ENCODE data around the gene CACTIN.
"Not testable (repeated sequence)": the region's sequence is repeated elsewhere in the genome, so short reads cannot be mapped to it uniquely, and the experiment has no call there.

CACTIN gene

DNA sequence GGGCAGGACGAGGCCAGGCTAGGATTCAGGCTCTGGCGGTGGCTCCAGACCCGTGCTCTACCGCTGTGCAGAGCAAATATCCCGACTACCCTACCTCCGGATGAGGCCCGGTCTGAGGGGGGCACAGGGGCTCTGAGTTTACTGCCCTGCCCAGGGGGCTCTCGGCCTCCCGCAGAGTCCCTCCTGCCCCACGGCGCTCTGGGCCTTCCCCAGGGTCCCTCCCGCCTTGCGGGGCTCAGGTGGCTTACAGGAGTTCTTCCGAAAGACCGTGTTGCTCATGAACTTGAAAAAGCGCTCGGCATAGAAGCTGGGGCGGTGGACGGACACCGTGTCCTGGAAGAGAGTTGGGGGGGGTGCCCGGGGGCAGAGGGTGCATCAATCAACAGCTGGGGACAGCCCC is 19.1 kb upstream of the CACTIN start:
- DNase-seq: no peak

DNA sequence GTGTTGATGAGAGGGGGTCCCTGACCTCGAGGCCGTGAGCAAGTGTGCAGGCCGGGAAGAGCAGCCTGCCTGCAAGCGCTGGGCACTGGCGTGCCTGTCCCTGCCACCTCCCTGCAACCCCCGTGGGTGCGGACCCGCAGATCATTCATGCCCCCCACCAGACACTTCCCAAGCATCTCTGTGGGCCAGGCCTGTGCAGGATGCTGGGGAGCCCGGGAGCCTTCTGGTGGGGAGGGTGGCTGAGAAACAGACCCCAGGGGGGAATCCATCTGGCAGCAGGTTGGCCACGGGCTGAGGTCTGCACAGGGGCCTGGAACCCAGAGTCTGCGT is 18.4 kb upstream of the CACTIN start:
- no peak for DNase-seq

DNA sequence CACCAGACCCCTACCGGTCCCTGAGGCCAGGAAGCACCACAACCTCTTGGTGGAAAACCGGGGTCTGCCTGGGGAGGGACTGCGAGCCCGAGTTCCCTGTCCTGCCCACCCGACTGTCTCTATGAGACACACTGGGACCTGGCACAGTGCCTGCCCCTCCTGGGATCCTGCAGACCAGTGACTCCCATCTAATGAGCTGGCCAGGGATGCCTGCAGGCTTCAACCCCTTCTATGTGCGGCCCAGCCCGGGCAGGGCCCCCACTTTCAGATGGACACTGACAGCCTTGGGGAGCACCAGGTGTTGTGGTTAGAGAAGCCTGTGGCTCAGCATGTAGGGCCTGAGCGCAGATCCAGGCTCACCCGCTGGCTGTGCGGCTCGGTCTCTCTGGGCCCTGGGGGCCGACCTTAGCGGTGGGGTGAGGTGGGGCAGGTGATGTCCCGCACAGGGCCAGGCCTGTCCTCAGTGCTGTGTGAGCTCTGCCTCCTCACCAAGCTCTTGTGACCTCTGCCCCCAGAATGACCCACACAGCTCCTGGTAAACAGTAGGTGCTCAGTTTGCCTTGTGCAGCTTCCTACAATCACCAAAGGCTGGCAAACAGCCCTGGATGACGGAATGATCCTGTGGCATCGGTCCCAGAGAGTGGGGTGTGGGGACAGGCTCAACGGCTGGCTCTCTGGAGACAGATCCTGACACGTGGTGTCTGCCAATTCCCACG is 17.9 kb upstream of the CACTIN start:
- DNase-seq: no peak

DNA sequence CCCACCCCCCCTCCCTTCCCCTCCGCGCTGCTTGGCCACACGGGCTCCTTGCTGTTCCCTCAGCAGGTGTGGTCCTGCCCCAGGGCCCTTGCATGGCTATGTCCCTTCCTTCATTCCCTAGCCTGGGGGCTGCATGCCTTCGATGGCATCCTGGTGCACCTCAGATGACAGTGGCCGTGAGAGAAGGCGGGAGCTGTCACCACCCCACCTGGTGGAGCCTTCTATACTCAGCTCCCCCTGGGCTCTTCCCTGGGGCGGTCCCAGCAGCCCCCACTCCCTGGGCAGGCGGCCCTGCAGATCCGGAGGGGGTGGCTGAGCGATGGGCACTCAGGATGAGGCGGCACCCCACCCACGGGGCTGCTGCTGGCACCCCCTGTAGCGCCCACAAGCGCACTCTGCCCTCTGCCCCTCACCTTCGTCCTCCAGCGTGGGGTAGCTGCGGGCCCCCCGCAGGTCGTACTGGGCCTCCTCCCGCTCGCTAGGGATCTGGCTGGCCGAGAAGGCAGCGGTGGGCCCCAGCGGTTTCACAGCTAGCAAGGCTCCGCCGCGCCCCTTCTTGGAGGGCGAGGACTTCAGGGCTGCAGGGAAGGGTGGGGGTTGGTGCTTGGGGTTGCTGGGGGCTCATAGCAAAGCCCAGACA is 17.2 kb upstream of the CACTIN start:
- no peak for DNase-seq

DNA sequence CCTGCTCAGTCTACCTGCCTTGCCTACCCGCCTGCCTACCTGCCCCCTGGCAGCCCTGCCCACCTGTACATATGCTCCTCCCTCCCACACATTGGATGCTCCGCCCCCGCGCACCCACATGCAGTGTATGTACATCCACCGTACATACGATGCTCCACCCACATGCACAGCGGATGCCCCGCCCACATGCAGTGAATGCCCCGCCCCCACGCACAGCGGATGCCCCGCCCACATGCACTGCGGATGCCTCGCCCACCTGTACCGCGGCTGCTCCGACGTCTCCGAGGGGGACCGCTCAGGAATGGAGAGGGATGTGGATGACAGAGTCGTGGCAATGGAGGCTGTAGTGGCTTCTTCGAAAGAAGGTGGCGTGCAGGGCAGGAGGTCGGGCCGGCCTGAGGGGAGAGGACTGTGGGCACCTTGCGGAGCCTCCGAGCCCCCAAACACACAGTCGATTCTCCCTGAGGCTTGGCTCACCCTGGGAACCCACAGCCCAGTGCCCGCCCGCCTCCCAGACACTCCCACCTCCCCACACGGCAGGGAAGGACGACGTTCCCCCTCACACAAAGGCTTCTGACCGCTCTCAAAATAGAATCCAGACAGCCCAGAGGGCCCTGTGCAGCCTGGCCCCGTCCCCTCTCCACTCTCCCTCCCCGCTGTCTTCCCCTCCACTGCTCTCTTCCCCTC is 16.5 kb upstream of the CACTIN start:
- DNase-seq: peak; percentile 22

DNA sequence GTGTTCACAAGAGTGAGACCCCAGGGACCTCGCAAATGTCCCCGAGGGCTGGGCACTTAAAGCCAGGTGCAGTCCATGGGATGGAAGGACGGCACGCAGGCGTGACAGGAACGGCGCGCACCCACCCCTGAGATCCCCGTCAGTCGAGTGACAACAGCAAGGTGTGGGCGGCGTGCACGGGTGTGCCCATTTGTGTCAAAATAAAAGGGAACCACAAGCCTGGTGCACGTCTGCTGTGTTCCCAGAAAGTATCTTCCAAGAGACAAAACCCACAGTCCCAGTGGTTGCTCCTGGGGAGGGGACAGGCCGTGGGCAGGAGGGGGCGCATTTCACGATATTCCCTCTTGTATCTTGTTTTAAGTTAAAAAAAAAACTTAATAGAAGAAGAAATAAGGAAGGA is 15.7 kb upstream of the CACTIN start:
- no peak for DNase-seq

DNA sequence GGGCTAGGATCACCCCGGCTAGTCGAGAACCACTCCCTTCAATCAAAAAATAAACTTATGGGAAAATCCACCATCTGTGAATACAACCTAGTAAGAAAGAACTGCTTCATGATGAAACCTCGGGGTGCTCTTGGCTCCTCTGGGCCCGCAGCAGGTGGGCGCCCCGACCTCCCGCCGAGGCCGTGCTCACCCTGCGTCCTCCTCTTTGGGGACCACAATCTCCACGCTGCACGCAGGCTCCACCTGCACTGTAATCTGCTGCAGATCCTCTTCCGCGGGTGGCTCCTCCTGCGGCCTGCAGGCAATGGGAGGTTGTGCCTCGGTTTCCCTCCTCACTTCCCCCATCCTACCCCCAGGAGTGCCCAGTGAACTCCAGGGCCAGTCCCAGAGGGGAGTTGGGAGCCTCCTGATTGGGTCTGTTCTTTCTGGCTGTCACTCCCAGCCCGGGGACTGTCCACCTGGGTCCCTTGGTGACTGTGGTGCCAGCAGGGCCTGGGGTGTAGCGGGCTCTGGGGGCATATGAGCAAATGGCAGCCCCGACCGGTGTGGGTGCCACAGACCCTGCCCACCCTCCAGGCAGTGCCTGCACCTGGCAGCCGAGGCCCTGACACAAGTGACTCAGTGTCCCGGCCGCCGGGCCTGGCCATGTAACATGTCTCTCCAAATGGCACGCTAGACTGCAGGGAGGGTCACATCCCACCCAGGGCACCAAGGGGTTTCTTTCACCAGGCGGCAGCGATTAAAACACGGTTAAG is 15.1 kb upstream of the CACTIN start:
- no peak for DNase-seq

DNA sequence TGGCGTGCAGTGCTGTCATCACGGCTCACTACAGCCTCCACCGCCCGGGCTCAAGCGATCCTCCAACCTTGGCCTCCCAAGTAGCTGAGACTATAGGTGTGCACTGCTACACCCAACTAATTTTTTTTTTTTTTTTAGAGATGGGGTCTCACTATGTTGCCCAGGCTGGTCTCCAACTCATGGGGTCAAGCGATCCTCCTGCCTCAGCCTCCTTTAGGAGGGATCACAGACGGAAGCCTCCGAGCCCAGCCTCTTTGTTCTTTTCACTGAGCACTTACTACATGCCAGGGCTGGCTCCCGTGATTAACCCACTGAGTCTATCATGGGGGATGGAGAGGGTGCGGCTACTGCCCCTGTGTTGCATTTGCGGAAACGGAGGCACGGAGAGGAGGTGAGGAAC is 12.9 kb upstream of the CACTIN start:
- no peak for DNase-seq

DNA sequence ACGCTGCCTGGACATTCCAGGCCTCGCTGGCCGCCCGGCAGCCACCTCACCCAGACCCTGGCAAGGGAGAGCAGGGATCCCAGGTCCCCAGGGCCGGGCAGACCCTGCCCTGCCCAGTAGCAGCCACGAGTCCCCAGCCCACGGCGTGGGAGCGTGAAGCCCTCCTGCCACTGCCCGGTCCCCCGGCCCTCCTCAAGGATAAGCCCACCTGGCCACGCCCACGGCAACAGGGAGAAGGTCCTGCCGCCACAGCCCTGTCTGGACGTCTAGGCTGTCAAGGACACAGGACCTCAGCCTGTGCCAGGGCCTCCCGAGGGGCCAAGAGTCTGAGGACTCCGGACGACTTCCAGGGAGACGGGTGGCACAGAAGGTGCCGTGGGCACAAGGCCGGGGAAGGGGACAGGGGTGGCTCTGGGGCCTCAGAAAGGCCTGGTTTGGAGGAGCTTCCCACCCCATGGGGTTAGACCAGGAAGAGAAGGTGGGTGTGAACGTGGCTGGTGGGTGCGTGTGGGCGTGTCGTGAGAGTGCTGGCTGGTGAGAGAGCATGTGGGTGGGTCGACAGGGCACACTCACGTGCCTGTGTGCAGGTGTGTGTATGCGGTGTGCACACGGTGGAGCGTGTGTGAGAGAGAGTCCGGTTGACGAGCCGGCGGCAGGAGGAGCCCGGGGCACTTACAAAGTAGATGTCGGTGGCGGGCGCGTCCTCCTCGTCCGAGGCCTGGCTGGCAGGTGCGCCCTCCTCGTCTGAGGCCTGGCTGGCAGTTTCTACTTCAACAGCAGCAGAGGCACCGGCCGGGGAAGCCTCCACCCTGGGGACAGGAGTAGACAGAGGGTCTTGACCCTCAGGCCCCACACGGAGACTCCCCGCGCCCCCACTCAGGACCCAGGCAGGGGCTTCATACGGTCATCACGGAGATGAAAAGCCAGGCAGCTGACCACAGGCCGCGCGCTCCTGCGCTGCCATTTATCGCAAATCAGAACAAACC is 11.9 kb upstream of the CACTIN start:
- no peak for DNase-seq

DNA sequence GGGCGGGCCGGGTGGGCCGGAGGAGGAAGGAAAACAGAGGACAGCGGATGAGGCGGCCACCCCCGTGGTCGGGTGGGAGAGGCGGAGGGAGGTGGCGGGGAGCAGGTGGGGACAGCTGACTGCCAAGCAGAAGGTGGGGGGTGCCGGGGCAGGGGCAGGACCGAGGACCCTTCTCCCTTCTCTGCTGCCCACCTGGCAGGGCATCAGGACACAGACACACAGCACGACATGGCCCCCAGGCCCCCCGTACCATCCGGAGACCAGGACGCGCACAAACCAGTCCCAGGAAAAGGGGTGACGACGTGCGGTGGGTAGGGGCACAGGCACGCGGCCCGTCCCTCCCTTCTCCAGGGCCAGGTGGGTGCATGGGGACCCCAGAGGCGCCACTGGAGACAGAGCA is 11.0 kb upstream of the CACTIN start:
- DNase-seq: no peak

DNA sequence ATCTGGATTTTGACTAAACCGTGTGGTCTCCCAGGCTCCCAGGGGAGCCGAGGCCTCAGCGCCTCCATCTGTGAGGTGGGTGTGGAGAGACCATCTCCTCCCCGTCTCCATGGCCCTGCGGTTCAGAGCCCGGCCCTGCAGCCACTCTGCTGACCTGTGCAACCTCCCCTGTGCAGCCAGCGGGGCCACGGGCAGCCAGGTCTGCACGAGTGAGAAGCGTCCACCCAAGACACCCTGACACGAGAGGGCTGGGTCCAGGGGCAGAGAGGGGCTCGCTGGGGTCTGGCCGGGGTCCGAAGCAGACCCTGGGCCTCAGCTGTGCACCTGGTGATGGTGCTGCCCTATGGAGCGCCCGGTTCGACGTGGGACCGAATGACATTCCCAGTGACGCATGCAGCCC is 10.4 kb upstream of the CACTIN start:
- DNase-seq: no peak

DNA sequence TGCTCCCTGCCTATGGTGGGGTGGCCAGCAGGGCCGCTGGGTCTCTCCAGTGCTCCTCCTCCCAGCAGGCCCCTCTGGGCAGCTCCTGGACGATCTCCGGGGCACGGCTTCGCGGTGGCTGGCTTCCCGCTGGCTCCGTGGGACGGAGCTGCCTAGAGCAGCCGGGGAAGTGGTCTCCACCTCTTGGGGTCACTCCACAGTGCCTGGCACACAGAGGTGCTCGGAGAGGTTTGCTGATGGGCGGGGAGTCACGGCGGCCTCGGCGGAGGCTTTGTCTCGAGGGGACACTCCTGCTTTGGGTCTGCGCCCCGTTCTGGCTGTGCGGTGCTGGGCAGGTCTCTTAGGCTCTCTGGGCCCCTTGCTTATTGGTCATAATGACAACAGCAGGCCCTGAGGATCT is 9.9 kb upstream of the CACTIN start:
- DNase-seq: no peak

DNA sequence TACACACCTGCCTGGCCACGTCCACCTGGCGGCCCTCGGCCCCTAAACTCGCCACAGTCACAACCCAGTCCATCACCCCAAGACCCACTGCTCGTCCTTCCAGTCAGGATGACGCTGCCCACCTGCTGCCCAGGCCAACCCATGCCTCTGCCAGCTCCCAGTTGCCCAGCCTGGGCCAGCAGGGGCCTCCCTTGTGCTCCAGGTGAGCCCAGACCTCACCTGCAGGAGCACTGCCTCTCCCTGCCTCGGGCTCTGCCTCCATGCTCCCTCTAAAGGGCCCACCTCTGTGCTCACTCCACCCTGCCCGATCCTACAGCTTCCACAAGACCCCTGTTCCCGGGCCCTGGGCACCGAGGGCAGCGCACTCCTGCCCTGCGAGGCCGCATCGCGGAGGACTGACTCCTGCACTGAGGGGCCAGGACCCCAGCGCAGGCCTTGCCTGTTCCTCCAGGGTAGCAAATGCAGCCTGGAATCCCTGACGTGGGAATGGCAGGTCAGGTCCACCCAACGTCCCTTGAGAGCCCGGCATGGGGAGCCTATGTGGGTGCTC is 8.0 kb upstream of the CACTIN start:
- DNase-seq: no peak

DNA sequence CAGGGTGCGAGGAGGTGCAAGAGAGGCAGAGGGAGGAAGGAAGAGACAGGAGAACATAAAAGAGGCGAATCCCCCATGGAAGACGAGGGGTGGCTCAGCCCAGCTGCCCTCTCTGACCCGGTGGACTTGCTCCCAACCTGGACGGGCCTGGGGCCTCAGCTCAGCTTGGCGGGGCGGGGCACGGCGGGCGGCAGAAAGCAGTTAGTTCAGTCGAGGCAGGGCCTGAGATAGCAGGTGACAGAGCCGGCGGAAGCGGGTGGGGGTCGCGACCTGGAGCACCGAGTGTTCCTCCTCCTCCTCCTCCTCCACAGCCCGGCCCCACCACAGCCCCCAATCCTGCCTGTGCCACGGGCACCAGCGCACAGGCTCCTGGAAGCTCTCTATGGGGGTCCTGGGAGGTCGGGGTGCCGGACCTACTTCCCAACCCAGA is 7.0 kb upstream of the CACTIN start:
- no peak for DNase-seq

DNA sequence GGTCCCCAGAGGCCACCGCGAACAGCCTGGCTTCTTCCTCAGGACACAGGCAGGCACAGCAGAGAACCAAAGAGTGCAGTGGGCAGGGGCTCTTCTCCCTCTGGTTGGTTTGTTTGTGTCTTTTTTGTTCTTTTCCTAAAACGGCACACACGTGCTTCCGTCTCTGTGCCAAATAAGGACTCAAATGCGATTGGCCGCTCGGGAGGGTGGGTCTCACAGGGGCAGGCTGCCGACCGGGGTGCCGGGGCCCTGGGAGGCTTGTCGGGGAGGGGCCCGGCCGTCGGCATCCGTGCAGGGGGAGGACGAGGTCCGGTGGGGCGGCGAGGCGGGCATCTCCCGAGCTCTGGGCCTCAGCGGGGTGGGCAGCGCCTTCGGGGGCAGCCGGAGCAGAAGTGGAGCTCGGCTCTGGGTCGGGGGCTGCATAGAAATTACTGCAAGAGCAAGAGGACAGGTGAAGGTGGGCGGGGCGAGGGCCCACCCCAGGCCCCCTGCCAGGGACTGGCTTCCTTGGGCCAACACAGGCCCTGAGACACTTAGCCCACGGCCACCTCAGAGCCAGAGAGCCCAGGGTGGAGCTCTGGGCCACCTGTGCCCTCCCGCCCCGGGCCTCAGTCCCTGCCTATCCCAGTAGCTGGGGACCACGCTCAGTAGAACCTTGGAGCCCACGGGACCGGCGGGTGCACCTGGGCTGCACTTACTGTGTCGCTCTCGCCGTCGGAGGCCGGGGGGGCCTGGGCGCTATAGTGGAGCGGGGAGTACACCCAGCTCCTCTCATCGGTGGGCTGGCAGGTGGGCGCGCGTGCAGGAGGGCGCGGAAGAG is 6.4 kb upstream of the CACTIN start:
- DNase-seq: no peak

DNA sequence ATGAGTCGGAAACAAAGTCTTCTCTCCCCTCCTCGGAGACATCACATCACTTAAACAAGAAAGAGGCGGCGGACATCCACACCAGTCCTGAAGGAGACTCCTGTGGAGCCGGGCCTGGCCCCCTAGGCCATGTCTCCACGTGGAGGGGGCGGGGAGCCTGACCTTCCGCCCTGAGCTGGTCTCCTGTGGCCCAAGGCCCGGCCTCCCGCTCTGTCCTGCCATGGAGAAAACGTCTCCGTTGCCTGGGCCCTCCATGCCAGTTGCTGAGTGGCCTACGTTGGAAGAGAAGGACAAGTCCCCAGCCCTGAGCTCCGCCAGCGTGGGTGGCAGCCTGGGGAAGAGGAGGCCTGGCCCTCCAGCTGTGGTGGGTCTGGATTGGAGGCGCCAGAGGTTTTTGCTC is 5.5 kb upstream of the CACTIN start:
- DNase-seq: no peak

DNA sequence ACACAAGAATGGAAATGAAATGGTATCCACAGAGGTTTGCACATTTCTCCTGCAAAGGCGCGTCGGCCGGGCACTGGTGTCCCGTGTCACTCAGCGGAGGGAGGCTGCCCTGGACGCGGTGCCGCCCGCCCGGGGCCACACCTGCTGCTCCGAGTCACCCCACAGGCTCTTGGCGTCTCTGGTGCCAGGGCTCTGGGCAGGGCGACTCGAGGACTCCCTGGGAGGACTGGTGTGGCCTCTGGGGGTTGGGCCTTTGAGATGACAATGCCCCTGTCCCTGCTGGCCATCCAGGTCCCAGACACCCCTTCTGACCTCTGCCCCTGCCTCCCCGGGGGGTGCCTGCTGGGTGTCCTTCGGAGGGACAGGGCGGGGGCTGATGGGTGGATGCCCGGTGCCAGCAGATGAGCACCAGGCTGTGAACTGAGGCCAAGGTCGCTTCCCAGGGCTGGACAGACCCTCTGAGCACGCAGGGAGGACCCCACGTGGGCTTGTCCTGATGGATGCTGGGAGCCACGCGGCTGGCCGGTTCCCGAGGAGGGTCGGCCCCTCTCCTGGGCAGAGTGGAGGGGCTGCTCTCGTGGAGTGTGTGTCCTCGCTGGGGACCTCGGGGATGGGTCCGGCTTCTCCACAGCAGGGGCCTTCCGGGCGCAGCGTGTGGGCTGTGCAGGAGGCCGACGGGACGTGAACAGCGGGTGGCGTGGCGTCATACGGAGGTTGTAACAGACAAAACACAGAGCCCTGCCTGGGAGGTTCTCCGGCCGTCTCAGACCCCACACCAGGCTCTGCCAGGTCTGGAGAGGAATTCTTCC is 4.7 kb upstream of the CACTIN start:
- no peak for DNase-seq

DNA sequence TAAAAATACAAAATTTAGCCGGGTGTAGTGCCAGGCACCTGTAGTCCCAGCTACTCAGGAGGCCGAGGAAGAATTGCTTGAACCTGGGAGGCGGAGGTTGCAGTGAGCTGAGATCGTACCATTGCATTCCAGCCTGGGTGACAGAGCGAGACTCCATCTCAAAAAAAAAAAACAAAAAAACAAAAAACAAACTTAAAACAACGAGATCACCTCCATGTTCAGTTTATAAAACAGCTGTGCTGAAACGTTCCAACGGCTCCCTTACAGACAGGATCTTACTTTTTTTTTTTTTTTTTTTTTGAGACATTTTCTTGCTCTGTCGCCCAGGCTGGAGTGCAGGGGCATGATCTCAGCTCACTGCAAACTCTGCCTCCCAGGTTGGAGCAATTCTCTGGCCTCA is 2.2 kb upstream of the CACTIN start:
- DNase-seq: not testable (repeated sequence)

DNA sequence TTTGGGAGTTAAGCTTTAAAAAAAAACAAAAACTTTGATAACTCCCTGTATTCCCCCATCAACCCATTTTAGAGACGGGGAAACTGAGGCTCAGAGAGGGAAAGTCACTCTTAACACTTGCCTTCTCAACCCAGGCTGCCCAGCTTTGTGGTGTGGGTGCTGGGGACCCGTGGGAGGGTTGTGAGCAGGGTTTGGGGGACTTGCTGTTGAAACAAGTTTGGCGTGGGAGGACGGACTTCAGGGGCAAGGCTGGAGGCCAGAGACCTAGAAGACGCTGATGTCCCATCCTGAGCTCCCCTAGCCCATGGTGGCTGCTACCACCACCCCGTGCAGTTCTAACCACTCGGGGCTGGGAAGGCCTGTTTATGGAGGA is 747 bp upstream of the CACTIN start:
- DNase-seq: no peak

DNA sequence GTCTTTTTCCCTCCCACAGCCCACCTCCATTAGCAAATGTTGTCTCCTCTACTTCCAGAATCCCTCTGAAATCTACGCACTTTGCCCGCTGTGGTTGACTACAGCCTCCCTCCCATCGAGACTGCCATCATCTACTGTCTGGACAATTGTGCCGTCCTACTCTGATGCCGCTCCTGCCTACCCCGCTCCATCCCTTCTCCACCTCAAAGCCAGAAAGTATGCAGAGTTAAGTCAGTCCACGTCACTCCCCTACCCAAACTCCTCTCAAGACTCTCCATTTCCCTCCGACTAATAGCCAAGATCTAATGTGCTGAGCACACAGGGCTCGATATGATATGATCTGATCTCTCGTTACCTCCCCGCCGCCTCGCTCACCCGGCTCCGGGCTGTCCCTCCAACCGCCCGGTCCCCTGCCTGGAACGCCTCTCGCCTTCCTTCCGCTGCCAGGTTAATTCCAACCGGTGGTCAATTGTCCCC is 556 bp downstream of the CACTIN start:
- DNase-seq: no peak
